Stomach (tissue), 4 donors: ENCODE data around the gene NUCB2.

Experiments used
- CTCF ChIP-seq, 7 experiments: fragments of 450-650 bp in 4 of 7; fragments of 200-600 bp in 3 of 7; sonication (generic) in 3 of 7; IDR thresholded peaks; one replicate each; pipeline ENCODE4 v1.5.1; 2016 to 2019; ENCODE audit warnings: antibody characterized with exemption in 7 of 7, control low read depth in 2 of 7, mild to moderate bottlenecking in 1 of 7
- EP300 ChIP-seq: sonication (generic); formaldehyde crosslinking; IDR thresholded peaks from one replicate; pipeline ENCODE4 v1.6.1; 2017; ENCODE audit warnings: antibody characterized with exemption
- POLR2A ChIP-seq, 4 donors: fragments of 450-650 bp; IDR thresholded peaks; one replicate each; pipeline ENCODE4 v1.6.1; 2016; ENCODE audit warnings: antibody characterized with exemption in 4 of 4, control low read depth in 2 of 4, mild to moderate bottlenecking in 1 of 4, moderate library complexity in 1 of 4

GRCh38 chr11:17366495-17366894 is 90.0 kb downstream of the NUCB2 start:
- TF ChIP-seq CTCF (IDR thresholded peaks at IDR 0.05) = no peak
- TF ChIP-seq POLR2A (IDR thresholded peaks at IDR 0.05) = no peak
- no peak for TF ChIP-seq EP300
